ENCODE results near the gene NECTIN4. TPM values are rescaled to one million over a fixed set of nuclear protein-coding genes. Genes with fewer than 3 reads are reported as not detected.

NECTIN4 gene
- total and polyA plus RNA-seq, 2 of the 8 experiments (the other 6 are each of a cell fraction or from before 2014, with no cell fraction given): 0.19 to 0.71 TPM

DNA sequence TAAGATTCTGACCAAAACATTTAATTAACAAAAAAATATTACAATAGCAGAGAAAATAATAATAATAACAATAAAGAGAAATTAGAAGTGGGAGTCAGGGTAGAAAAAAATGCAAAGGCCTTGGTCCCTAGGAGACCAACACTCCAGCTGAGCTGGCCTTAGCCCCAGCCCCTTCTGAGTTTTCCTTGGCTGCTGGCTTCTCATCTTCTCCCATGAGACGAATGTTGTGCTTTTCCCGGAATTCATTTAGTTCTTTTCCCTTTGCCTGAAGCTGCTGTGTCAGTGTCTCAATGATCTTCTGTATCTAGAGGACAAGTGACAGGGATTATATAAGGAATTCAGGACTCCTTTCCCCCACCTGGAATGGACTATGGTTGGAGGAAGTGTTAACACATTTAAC lies 11.2 kb upstream of the NECTIN4 start:
- Histone ChIP-seq H3K4me2 (ENCODE audit: insufficient read depth in 1 of 2, low read depth in 2 of 2, low read length in 2 of 2) (no peak overlapping the region), H3K27ac (ENCODE audit: low read depth, low read length) (no peak overlapping the region), H3K23ac (ENCODE audit: insufficient read length) (no peak overlapping the region), H2BK12ac (ENCODE audit: low read depth, low read length) (no peak overlapping the region), H3K36me3 (ENCODE audit: control insufficient read depth in 2 of 4, insufficient read depth in 4 of 4, low read length in 3 of 4) (peaks cover 0 to 14% (median 6%) of the 10 kb centered on the region in 4 experiments; a peak in 5 of 8 replicates), H2AK5ac (ENCODE audit: low read depth, low read length) (no peak overlapping the region), H2BK20ac (ENCODE audit: low read length) (no peak overlapping the region), H3K79me2 (ENCODE audit: control insufficient read depth in 1 of 2, insufficient read depth in 2 of 2, low read length in 2 of 2) (peaks cover 0 to 9% of the 10 kb centered on the region in 2 experiments; a peak in 1 of 4 replicates), H3K9ac (replicated peaks in 1 of 4; ENCODE audit: extremely low read depth in 1 of 4, low read depth in 3 of 4, low read length in 3 of 4) (no peak overlapping the region), H2BK5ac (ENCODE audit: low read depth, low read length) (no peak overlapping the region), H3K18ac (ENCODE audit: extremely low read depth, low read length) (no peak overlapping the region), H2AFZ (ENCODE audit: low read length) (no peak overlapping the region), H3K14ac (ENCODE audit: insufficient read length) (no peak overlapping the region), H3K79me1 (ENCODE audit: low read depth, low read length) (peaks cover 3% of the 10 kb centered on the region; the same call in 1 of the 2 replicates), H3K4me1 (replicated peaks in 1 of 4; ENCODE audit: control insufficient read depth in 3 of 4, insufficient read depth in 4 of 4, low read length in 3 of 4) (peaks cover 0 to 6% (median 0%) of the 10 kb centered on the region in 4 experiments; a peak in 2 of 7 replicates), H4K91ac (replicated peaks; ENCODE audit: insufficient read length, low read length) (no peak overlapping the region), H3K4ac (replicated peaks; ENCODE audit: insufficient read length, low read depth, low read length) (no peak overlapping the region), H2BK120ac (replicated peaks; ENCODE audit: low read depth, low read length) (no peak overlapping the region), H2BK15ac (ENCODE audit: low read length) (no peak overlapping the region), H3K56ac (replicated peaks; ENCODE audit: insufficient read length, low read depth, low read length) (no peak overlapping the region), H4K5ac (ENCODE audit: insufficient read length, low read depth, low read length) (no peak overlapping the region), H3K9me3 (ENCODE audit: insufficient read depth in 2 of 2, low read depth in 1 of 2, low read length in 1 of 2) (no peaks in the 10 kb centered on the region), H4K20me1 (replicated peaks in 1 of 2; ENCODE audit: control insufficient read depth in 1 of 2, insufficient read depth in 2 of 2, low read length in 2 of 2) (no peaks in the 10 kb centered on the region), H3K23me2 (ENCODE audit: low read depth, low read length) (peaks cover 13% of the 10 kb centered on the region), H3K4me3 (ENCODE audit: extremely low read depth in 1 of 4, insufficient read depth in 2 of 4, low read depth in 3 of 4, low read length in 4 of 4) (no peak overlapping the region), H3K27me3 (replicated peaks in 1 of 4; ENCODE audit: control insufficient read depth in 3 of 4, extremely low read depth in 1 of 4, insufficient read depth in 3 of 4, low read length in 3 of 4) (no peaks in the 10 kb centered on the region), H4K8ac (ENCODE audit: extremely low read depth, insufficient read depth, low read length) (no peak overlapping the region)
- 91% methylated on average over 2 of the region's 2 CpGs; no CpG with 5 or more reads in 1 of the 2 experiments for WGBS, 2 experiments (ENCODE audit: extremely low coverage in 1 of 2, insufficient coverage in 1 of 2, insufficient read length in 1 of 2, insufficient replicate concordance in 2 of 2, low coverage in 1 of 2, low lambda C conversion rate in 2 of 2, missing lambda C conversion rate in 1 of 2)
- DNase-seq (ENCODE audit: low read depth in 1 of 2, low spot score in 2 of 2) (no peak), FAIRE-seq (no peak)
- ChIA-PET POLR2A (ENCODE audit: partially characterized antibody) (interaction anchor here (1.5 to 2.3 kb wide), 2 partner anchors 14 to 17 kb away, joined by 3 to 6 read pairs; partner anchors contain the start of genes NIT1 and PFDN2), CTCF (ENCODE audit: partially characterized antibody) (interaction anchor here (0.6 to 10.0 kb wide), 7 partner anchors 14 to 113 kb away, joined by 3 to 282 read pairs (median 58); partner anchors contain the start of genes ARHGAP30, NECTIN4 and TSTD1)
- TF ChIP-seq GTF2F1 (IDR thresholded peaks at IDR 0.05; ENCODE audit: borderline replicate concordance, low read depth, low read length) (no peak), JUN (IDR thresholded peaks at IDR 0.05; ENCODE audit: low read depth, low read length) (no peak), SIRT6 (IDR thresholded peaks at IDR 0.05; ENCODE audit: low read length) (no peak)
